GM18867 (cell line): ENCODE data around the gene FRMD6.

Experiments used
- ATAC-seq: cut with Tn5 transposase; IDR thresholded peaks from one replicate; pipeline ENCODE4 v1.9.1; 2021; ENCODE audit warnings: mild to moderate bottlenecking, moderate library complexity; ENCODE audit not compliant: unreplicated experiment

FRMD6 gene

DNA sequence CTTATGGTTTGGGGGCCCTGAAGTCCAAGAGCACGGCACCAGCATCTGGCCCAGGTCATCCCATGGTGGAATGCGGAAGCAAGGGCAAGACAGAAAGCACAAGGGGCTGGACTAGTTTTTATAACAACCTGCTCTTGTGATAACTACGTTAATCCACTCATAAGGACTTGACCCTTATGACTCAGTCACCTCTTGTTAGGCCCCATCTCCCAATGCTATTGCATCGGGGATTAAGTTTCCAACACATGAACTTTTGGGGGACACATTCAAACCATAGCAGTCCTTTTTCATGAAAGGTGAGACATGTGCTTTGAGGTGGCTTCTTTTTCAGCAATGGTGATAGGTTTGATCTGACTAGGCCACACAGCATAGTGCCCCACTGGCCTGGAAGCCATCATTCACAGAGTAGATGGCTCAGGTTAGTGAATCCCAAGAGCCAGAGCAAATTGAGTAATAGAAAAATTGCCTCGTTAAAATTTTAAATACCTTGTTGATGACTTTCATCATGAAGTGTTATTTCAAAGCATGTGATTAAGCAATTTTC lies 12.1 kb downstream of the FRMD6 start:
- no peak for ATAC-seq

DNA sequence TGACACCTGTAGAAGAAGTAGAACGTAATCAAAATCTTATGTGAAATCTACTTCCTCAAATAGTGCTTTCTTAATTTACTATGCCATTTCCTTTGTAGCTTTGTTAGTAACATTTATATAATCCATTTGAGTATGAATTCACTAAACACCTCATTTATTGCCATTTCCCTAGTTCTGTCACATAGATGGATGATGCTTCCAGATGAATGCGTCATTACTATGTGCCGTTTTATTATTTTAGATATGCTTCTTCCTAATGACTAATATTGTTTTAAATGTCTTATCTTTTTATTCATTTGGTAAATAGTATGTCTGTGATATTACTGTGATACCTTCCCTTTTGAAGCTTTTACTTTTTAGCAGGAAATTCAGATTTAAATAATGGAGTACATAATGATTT lies 14.4 kb downstream of the FRMD6 start:
- no peak for ATAC-seq

DNA sequence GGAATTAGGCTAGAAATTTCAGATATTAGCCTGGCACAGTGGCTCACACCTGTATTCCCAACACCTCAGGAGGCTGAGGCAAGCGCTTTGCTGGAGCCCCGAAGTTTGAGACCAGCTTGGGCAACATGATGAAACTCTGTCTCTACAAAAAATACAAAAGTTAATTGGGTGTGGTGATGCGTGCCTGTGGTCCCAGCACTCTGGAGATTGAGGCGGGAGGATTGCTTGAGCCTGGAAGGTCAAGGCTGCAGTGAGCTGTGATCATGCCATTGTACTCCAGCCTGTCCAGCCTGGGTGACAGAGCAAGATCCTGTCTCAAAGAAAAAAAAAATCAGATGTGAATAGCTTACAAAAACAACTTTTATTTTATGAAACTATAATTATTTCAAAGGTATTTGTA lies 15.1 kb downstream of the FRMD6 start:
- ATAC-seq: no peak

DNA sequence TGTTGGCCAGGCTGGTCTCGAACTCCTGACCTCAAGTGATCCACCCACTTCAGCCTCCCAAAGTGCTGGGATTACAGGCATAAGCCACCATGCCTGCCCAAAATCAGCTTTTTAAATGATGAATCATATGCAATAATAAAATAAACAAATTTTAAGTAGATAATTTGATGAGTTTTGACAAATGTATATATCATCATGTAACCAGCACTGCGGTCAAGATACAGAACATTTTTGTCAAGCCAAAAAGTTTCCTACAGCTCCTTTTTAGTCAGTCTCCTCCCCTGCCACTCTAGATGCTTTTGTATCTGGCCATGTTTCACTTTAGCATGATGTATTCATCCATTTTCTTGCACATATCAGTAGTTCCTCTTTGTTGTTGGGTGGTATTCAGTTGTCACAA lies 17.2 kb downstream of the FRMD6 start:
- no peak for ATAC-seq

DNA sequence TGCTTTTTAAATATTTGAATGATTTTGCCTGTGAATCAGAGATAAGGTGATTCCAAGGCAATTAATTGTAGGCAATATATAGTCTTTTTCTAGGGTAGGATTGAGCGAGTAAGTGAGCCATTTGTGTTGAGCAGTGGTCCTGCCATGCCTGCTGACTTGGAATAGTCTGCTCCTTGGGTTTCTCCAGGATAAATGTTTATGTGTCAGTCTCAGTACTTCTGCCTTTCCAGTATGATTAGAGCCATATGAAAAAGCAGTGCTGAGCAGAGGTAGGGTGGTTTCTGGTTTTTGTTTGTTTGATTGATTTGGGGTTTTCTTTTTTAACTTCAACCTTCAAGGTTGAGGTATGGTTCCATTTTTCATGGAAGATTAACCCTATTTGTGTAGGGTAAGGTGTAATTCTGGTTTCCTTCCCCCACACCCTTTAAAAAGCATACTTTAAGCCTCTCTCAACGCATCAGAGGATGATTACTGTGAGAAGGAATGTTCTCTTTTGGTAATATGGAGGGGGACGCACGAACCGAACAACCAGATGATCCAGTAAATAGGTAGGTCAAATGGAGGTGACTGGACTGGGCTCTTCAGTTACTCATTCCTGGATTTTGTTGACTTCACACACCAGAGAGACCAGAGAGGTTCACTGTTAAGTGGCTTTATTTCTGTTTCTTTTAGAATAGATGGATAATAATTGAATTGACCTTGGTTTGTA lies 22.7 kb downstream of the FRMD6 start:
- no peak for ATAC-seq

DNA sequence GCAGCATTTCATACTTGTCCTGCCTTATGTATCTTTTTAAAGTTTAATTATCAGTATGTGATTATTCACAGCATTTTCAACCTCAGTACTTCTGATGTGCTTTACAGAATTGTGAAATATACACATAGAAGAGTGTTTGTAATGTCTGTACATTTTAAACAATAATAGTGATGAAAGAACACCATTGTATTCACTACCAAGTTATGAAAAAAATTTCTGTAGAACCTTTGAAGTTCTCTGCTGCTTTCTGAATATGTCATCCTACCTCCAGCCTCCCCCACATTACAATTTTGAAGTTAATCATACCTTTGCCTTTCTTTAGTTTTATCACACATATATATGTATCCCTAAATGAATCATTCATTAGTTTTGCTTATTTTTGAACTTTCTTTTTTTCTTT lies 24.8 kb downstream of the FRMD6 start:
- no peak for ATAC-seq

DNA sequence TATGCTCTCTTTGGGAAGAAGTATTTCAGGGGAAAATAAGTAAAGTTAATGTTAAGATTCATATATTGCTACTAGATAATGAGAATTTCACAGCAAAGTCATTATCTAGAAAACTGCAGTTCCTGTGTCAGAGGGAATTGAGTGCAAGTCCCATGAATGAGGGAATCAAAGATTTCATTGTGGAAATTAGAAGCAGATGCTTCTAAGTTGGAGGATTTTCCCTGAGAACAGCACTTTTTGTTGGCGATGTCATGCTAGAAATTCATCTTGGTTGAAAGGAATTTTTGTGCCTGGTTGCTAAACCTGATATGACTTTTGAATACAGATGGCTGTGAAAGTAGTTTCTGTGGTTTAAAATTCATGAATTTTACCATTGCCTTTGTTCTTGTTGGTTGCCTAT lies 25.6 kb downstream of the FRMD6 start:
- no peak for ATAC-seq

DNA sequence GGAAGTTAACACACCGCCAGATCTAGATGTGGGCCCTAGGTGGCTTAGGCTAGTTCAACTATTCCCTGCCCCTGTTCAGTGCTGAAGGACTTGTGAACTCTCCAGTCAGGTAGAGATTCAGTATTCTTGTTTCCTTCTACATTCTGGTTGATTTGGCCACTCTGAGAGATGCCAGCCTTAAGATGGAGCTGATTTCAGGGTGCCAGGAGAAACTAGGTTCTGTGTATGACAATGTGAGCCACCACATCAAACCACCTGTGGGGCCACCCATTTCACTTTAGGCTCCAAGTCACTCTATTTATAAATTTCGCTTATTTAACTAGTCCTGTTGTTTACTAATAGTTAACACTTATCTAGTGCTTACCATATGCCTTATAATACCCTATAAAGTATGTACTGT lies 26.0 kb downstream of the FRMD6 start:
- no peak for ATAC-seq

DNA sequence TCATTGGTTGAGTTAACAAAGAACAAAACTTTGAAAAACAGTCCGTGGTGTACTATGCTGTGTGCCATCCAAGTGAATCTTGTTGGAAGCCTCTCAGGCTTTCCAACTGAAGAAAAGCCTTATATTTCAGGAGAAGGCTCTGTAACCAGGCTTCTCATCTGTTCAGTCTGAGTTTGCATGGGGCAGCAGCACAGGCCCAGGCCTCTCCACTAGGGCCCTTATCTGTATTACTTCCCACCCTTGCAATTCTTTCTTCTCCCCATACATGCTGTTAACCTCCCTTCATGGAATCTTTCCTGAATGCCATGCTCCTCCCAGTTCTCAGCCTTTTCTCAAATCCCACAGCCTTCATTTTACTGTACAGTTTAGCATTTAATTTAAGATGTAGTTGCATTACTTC lies 28.3 kb downstream of the FRMD6 start:
- ATAC-seq: no peak

DNA sequence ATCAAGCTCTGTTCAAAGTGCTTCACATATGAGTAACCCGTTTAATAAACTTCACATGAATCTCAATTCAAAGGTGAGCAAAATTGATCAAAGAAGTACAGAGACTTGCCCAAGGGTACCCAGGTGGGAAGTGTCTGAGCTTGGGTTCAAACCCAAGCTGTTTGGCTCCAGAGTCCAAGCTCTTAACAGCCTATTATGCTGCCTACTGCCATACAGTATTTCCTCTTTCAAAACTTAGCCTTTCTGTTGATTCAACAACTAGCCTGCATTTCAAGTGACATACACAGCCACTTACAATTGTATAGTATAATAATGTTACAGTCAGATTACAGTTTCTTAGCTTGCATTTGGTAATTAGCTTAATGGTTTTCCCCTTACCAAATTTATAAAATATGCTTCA lies 29.7 kb downstream of the FRMD6 start:
- ATAC-seq: no peak

DNA sequence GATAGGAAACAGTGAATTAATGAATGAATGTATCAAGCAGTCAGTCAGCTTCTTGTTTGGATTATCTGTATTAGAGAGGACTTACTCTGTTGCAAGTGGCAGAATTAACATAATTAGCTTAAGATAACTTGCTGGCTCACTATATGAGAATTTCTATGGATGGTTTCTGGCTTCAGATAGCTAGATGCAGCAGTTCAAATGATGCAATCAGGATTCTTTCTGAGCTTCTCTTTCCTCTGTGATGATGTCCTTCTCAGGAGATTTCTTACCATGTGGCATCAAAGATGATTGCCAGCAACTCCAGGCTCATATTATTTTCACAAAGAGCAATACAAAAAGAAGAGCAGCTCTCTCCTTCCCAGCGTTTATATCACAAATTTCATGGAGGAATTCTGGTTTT lies 30.7 kb downstream of the FRMD6 start:
- ATAC-seq: no peak

DNA sequence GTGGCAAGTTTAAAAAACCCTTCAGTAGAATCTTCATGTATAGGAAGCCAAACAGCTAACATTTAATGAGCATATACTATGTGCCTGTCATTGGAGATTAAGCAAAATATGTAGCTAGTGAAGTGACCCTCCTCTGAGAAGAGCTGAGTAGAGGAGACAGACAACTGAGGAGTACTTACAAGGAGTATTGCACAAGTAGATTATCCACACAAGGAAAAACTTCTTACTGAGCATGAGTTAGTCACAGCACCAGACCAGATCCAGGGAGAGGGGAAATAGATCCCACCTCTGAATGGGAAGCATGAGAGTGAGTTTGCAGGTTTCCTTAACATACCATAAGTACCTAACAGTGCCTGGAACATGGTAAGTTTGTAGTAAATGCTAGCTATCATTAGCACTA lies 33.0 kb downstream of the FRMD6 start:
- ATAC-seq: no peak

DNA sequence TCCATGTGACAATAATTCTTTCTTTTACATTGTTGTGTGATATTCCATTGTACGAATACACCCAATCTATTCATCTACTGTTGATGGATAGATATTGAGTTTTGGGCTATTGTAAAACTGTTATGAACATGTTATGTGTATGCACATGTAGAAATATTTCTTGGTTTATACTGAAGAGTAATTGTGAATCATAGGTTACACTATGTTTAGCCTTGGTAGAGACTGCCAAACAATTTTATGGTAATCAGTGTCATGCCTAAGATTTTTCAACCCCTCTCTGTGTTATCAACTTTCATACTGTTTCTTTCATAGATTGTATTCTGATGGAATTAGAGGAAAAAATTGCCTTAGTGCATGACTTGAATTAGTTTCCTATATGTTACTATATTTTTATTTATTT lies 39.5 kb downstream of the FRMD6 start:
- ATAC-seq: no peak

DNA sequence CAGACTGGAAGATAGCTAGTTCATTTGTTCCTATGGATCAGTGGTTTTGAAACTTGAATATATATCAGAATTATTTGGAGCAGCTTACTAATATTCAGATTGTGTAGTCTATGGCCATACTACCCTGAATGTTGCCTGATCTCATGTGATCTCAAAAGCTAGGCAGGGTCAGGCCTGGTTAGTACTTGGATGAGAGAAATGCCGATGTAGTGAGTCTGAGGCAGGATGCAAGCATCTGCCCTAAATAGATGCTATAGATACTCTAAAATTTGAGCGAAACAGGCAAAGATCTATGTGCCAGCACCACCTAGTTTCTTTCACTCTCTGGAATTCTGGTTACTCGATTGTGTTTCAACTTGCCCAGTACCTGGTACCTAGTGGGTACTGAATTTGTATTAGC lies 40.9 kb downstream of the FRMD6 start:
- no peak for ATAC-seq

DNA sequence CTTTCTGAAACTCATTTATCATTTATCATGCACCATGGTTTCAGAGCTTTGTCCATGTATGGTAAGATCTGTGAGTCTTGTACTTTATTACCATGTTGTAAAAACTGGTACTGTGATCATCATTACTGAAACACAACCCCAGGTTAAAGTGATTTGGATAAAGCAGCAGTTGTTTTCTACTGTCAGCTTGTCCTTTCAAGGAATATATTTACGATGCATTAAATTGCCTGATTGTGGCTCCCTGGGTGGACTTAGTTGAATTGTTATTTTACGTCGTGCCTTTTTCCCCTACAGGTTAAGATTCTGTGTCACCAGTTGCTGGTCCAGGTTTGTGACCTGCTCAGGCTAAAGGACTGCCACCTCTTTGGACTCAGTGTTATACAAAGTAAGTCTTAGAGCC lies 46.1 kb downstream of the FRMD6 start:
- ATAC-seq: no peak

DNA sequence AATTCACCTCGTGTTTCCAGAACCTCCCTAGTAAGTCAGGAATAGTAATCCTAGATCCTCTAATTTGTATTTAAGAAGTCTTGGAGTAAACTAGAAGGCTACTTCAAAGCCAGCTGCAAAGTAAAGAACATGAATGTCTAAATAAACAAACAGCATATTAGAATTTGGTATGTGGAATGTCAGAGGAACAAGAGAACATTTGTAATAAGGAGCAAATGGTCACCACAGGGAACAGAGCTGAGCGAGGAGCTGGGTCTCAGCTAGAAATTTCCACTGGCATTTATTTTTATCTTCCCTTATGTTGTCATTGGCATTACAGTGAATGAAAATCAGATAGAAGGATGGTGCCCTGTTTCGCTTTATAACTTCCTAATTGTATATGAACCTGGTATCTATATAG lies 50.2 kb downstream of the FRMD6 start:
- no peak for ATAC-seq

DNA sequence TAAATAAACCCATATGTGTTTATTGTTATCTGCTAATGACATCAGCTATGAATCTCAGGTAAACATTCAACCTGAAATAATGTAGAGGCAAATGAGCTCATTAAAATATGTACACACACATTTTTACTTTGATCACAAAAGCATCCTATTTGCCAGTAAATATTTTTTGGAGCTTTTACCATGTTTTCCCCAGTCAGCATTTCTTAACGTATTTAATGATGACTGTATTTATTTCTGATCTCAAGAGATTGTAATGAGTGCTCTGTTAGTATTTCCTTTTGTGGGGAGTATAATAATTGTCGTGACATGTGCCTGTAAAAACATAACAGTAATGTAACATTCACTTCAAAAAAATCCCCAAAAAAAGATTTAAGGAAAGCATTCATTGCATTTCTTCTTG lies 52.1 kb downstream of the FRMD6 start:
- ATAC-seq: no peak

DNA sequence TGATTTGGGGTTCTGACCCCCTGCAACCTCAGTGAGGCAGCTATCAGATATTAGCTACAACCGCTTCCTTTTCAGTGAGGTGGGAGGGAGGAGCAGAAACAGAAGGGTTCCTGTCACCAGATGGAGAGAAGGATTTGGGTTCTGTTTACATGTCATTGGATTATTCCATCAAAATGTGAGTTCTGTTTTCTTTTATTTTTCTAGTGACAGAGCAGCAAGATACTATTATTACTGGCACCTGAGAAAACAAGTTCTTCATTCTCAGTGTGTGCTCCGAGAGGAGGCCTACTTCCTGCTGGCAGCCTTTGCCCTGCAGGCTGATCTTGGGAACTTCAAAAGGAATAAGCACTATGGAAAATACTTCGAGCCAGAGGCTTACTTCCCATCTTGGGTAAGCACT lies 52.8 kb downstream of the FRMD6 start:
- no peak for ATAC-seq

DNA sequence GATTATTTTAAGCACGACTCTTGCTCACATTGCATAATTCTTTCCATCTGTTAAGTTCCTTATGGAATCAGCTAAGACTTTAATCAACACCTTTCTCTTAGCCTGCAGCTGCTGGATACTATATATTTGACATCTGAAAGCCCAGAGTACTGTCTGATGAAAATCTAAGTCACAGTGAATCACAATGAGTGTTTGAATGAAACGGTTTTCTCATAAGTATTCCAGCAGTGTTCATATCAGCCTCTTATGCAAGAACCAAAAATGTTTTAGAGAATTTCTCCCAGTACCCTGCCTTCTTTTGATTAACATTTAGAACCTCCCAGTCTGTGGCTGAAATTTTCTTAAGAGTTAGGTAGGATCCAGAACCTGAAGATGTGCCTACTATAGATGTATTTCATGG lies 55.6 kb downstream of the FRMD6 start:
- no peak for ATAC-seq

DNA sequence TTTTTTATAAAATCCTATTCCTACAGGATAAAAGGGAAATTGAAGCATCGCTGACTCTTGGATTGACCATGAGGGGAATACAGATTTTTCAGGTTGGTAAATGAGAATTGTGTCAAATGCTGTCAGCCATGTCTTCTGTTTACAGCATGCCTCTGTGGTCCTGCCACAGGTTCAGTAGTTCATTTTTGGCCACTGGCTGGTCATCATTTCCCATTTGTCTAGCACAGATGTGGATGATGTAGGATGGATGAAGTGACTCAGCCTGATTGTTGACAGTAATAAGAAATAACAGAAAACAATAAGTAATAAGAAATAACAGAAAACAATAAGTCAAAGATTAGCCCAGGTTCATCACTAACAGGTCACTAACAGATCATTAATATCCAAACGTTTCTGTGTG lies 59.8 kb downstream of the FRMD6 start:
- ATAC-seq: no peak

DNA sequence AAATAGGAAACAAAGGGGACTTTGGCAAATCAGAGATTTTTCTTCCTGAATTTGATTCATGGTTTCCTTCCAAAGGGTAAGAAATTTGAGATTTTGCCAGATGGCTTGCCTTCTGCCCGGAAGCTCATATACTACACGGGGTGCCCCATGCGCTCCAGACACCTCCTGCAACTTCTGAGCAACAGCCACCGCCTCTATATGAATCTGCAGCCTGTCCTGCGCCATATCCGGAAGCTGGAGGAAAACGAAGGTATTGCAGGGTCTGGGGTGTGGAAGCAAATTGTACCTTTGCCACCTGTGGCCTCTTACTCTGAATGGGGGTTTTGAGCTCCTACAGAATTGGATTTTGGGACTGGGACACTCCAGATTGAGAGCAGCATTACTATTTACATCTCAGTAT lies 63.5 kb downstream of the FRMD6 start:
- ATAC-seq: no peak

DNA sequence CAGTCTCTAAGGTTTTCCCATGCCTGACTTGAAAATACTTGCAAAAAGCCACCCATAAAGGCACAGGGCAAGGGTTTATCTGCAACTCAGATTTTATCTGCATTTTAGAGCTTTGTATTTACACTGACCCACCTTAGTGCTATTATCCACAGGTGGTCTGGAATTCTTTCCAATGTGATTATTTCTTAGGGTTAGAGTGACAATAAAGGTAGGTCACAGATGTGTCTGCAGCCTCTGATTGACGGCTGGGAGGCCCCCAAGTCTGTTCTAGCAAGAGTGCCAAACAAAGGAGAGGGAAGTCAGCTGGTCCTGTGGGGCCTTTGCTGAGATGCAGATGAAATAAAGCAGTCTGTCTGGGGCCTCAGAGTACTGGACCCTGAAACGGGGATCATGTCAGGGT lies 64.0 kb downstream of the FRMD6 start:
- no peak for ATAC-seq

DNA sequence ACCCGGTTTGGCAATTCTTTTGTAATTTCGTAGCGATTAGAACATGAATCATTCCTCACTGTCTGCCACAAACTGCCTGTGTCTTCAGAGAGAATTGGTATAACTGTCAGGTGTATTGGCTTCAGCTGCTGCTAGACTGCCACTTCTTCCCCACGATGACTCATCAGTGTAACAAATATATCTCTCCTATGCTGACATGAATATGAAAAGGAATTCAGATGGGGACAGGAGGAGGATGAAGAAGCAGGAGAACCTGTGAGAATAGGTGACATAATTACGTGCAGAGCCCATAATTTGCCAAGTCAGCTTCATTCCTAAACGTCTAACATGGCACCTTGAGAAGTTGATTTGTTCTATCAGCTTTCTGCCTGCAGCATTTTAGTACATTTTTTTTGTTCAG lies 64.9 kb downstream of the FRMD6 start:
- ATAC-seq: no peak
